Hepatocyte (in vitro differentiated cells): ENCODE results near the gene ZPLD1. TPM values are rescaled to one million over a fixed set of nuclear protein-coding genes. Genes with fewer than 3 reads are reported as not detected.

ENCODE experiments used
- DNase-seq: peaks from one replicate; pipeline ENCODE4 v3.0.0-alpha.2; 2016; ENCODE audit warnings: low spot score
- H2AFZ ChIP-seq: fragments of 200-600 bp; sonication (generic); 2 replicates; pipeline ENCODE4 v1.6.0; 2016; ENCODE audit warnings: antibody characterized with exemption, mild to moderate bottlenecking
- H3K27ac ChIP-seq: fragments of 200-600 bp; sonication (generic); 2 replicates; pipeline ENCODE4 v1.5.1; 2016; ENCODE audit warnings: mild to moderate bottlenecking
- H3K27me3 ChIP-seq: fragments of 200-600 bp; sonication (generic); 2 replicates; pipeline ENCODE4 v1.6.1; 2016
- H3K36me3 ChIP-seq: fragments of 200-600 bp; sonication (generic); replicated peaks from 2 replicates; pipeline ENCODE4 v1.5.1; 2016; ENCODE audit warnings: low read depth; ENCODE audit not compliant: insufficient read depth
- H3K4me1 ChIP-seq: fragments of 200-600 bp; sonication (generic); 2 replicates; pipeline ENCODE4 v1.5.1; 2016; ENCODE audit warnings: mild to moderate bottlenecking, moderate library complexity; ENCODE audit not compliant: insufficient read depth
- H3K4me2 ChIP-seq: fragments of 200-600 bp; sonication (generic); 2 replicates; pipeline ENCODE4 v1.6.0; 2016
- H3K4me3 ChIP-seq: fragments of 200-600 bp; sonication (generic); 2 replicates; pipeline ENCODE4 v1.5.1; 2016; ENCODE audit warnings: mild to moderate bottlenecking
- H3K79me2 ChIP-seq: fragments of 200-600 bp; sonication (generic); 2 replicates; pipeline ENCODE4 v1.6.0; 2017; ENCODE audit warnings: mild to moderate bottlenecking
- H3K9me2 ChIP-seq: fragments of 200-600 bp; sonication (generic); replicated peaks from 2 replicates; pipeline ENCODE4 v1.6.0; 2017; ENCODE audit warnings: mild to moderate bottlenecking; ENCODE audit not compliant: insufficient read depth
- H3K9me3 ChIP-seq: fragments of 200-600 bp; sonication (generic); 2 replicates; pipeline ENCODE4 v1.5.1; 2016; ENCODE audit warnings: low read depth, mild to moderate bottlenecking
- H4K20me1 ChIP-seq: fragments of 200-600 bp; sonication (generic); 2 replicates; pipeline ENCODE4 v1.6.0; 2016; ENCODE audit warnings: mild to moderate bottlenecking; ENCODE audit not compliant: insufficient read depth, poor library complexity, severe bottlenecking
- EZH2 ChIP-seq: fragments of 200-600 bp; sonication (generic); IDR thresholded peaks from 2 replicates; pipeline ENCODE4 v1.6.1; 2016; ENCODE audit warnings: antibody characterized with exemption, mild to moderate bottlenecking, borderline replicate concordance
- EZH2phosphoT487 ChIP-seq: fragments of 200-600 bp; sonication (generic); IDR thresholded peaks from one replicate; pipeline ENCODE4 v1.6.1; 2018; ENCODE audit warnings: antibody characterized with exemption, mild to moderate bottlenecking, low read depth, moderate library complexity; ENCODE audit not compliant: unreplicated experiment, severe bottlenecking
- WGBS: methylation state at CpG from one replicate; pipeline ENCODE4 v1.1.6; 2016; ENCODE audit warnings: low lambda C conversion rate; ENCODE audit errors: missing lambda C conversion rate; 5-methylcytosine and 5-hydroxymethylcytosine counted together
- polyA plus RNA-seq: library from polyadenylated mRNA; unstranded; fragments of >200 nt; fragmentation: Nextera tagmentation; extraction: Ambion mirVana; gene quantifications from 2 replicates; pipeline ENCODE4 v1.2.1, GENCODE V29; 2016
- total RNA-seq: library from RNA; depleted of rRNA; stranded (reverse); fragments of >200 nt; gene quantifications from 2 replicates; pipeline ENCODE4 v1.2.3, GENCODE V29; 2014
- TF ChIP-seq, protein P1 (sequence below): fragments of 200-600 bp; sonication (generic); IDR thresholded peaks from 2 replicates; pipeline ENCODE4 v1.5.1; 2016; ENCODE audit warnings: antibody characterized with exemption, mild to moderate bottlenecking; ENCODE audit not compliant: poor library complexity

Gene ZPLD1
- total and polyA plus RNA-seq, 2 experiments from 2014 or later: 0.30 to 0.40 TPM

GRCh38 chr3:102483556-102483955 is 48.7 kb downstream of the ZPLD1 start:
- no peaks in the 10 kb centered on the region for H3K9me3 ChIP-seq
- no peak overlapping the region for H2AFZ ChIP-seq
- H3K79me2 ChIP-seq: no peaks in the 10 kb centered on the region
- H4K20me1 ChIP-seq: no peaks in the 10 kb centered on the region
- no peak overlapping the region for H3K4me2 ChIP-seq
- H3K36me3 ChIP-seq: no peaks in the 10 kb centered on the region
- TF ChIP-seq EZH2phosphoT487: no peak
- no peak for TF ChIP-seq EZH2
- H3K4me1 ChIP-seq: no peaks in the 10 kb centered on the region
- no peaks in the 10 kb centered on the region for H3K27me3 ChIP-seq
- WGBS: 88% methylated on average over 3 of the region's 3 CpGs
- no peaks in the 10 kb centered on the region for H3K9me2 ChIP-seq
- no peak overlapping the region for H3K4me3 ChIP-seq
- no peak for DNase-seq
- H3K27ac ChIP-seq: no peak overlapping the region

DNA sequence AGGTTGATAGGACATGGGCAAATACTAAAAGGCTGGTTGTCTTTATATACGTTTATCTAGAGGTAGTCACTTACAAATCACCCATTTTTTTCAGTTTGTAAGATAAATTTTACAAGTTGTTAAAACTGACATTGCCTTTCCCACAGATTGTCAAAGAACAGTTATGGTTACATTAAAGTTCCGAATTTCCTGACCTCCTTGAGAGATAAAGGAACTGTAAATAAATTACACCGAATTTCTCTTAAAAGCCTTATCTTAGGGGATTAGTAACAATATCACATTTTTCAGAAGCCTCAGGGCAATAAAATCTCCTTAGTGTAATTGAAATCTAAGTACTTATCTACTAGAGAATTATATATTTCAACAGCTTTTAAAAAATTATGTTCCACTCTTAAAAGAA is 49.5 kb downstream of the ZPLD1 start:
- 18% methylated on average over 3 of the region's 3 CpGs for WGBS
- TF ChIP-seq EZH2phosphoT487: no peak
- no peak for TF ChIP-seq EZH2
- TF ChIP-seq, protein P1, sequence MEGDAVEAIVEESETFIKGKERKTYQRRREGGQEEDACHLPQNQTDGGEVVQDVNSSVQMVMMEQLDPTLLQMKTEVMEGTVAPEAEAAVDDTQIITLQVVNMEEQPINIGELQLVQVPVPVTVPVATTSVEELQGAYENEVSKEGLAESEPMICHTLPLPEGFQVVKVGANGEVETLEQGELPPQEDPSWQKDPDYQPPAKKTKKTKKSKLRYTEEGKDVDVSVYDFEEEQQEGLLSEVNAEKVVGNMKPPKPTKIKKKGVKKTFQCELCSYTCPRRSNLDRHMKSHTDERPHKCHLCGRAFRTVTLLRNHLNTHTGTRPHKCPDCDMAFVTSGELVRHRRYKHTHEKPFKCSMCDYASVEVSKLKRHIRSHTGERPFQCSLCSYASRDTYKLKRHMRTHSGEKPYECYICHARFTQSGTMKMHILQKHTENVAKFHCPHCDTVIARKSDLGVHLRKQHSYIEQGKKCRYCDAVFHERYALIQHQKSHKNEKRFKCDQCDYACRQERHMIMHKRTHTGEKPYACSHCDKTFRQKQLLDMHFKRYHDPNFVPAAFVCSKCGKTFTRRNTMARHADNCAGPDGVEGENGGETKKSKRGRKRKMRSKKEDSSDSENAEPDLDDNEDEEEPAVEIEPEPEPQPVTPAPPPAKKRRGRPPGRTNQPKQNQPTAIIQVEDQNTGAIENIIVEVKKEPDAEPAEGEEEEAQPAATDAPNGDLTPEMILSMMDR: no peak
- DNase-seq: no peak
- Histone ChIP-seq H4K20me1 (no peaks in the 10 kb centered on the region), H3K79me2 (no peaks in the 10 kb centered on the region), H3K36me3 (no peaks in the 10 kb centered on the region), H3K4me3 (no peak overlapping the region), H3K27ac (no peak overlapping the region), H3K9me2 (no peaks in the 10 kb centered on the region), H2AFZ (no peak overlapping the region), H3K9me3 (no peaks in the 10 kb centered on the region), H3K4me2 (no peak overlapping the region), H3K27me3 (no peaks in the 10 kb centered on the region), H3K4me1 (no peaks in the 10 kb centered on the region)

- H3K27me3 ChIP-seq: no peaks in the 10 kb centered on the region
- WGBS: 96% methylated on average over 2 of the region's 2 CpGs
- TF ChIP-seq EZH2: no peak
- TF ChIP-seq EZH2phosphoT487: no peak
- TF ChIP-seq, protein P1: no peak
These were observed 50.9 kb downstream of the ZPLD1 start for GRCh38 chr3:102485701-102486100.

GRCh38 chr3:102488331-102488730 is 53.5 kb downstream of the ZPLD1 start:
- no peaks in the 10 kb centered on the region for H3K4me1 ChIP-seq
- TF ChIP-seq, protein P1: no peak
- TF ChIP-seq EZH2phosphoT487 (no peak), EZH2 (no peak)
- H3K9me2 ChIP-seq: no peaks in the 10 kb centered on the region
- no peaks in the 10 kb centered on the region for H3K36me3 ChIP-seq
- no peak overlapping the region for H2AFZ ChIP-seq
- no peak overlapping the region for H3K4me2 ChIP-seq
- no peaks in the 10 kb centered on the region for H4K20me1 ChIP-seq
- no peaks in the 10 kb centered on the region for H3K79me2 ChIP-seq
- DNase-seq: no peak
- H3K9me3 ChIP-seq: no peaks in the 10 kb centered on the region
- H3K27ac ChIP-seq: no peak overlapping the region
- H3K4me3 ChIP-seq: no peak overlapping the region
- H3K27me3 ChIP-seq: no peaks in the 10 kb centered on the region

More at GRCh38 chr3:102485701-102486100, 50.9 kb downstream of the ZPLD1 start:
- H3K9me3 ChIP-seq: no peaks in the 10 kb centered on the region
- H3K9me2 ChIP-seq: no peaks in the 10 kb centered on the region
- no peak overlapping the region for H3K4me3 ChIP-seq
- H3K4me2 ChIP-seq: no peak overlapping the region
- no peak overlapping the region for H3K27ac ChIP-seq
- DNase-seq: no peak
- no peak overlapping the region for H2AFZ ChIP-seq
- H3K4me1 ChIP-seq: no peaks in the 10 kb centered on the region
- H3K36me3 ChIP-seq: no peaks in the 10 kb centered on the region
- H3K79me2 ChIP-seq: no peaks in the 10 kb centered on the region
- no peaks in the 10 kb centered on the region for H4K20me1 ChIP-seq
